HG02840 (cell line): ENCODE results near the gene MACROD2.

Source experiments
- ATAC-seq: cut with Tn5 transposase; IDR thresholded peaks from one replicate; pipeline ENCODE4 v1.9.1; 2021; ENCODE audit warnings: mild to moderate bottlenecking, moderate library complexity, moderate number of reproducible peaks; ENCODE audit not compliant: unreplicated experiment, low FRiP score

The MACROD2 gene

GRCh38 chr20:15814911-15815310 is 1819.6 kb downstream of the MACROD2 start:
- ATAC-seq, result no peak

GRCh38 chr20:15817351-15817750 is 1822.0 kb downstream of the MACROD2 start:
- no peak for ATAC-seq

- no peak for ATAC-seq
Observed at GRCh38 chr20:15818651-15819071, 1823.3 kb downstream of the MACROD2 start.

GRCh38 chr20:15823718-15824117 is 1828.4 kb downstream of the MACROD2 start:
- no peak for ATAC-seq

- ATAC-seq, result no peak
Observed at GRCh38 chr20:15827628-15828027, 1832.3 kb downstream of the MACROD2 start.

- ATAC-seq, result no peak
Observed at GRCh38 chr20:15831201-15831600, 1835.9 kb downstream of the MACROD2 start.

- no peak for ATAC-seq
Observed at GRCh38 chr20:15832512-15832911, 1837.2 kb downstream of the MACROD2 start.

- ATAC-seq, result no peak
Observed at GRCh38 chr20:15834857-15835256, 1839.5 kb downstream of the MACROD2 start.

GRCh38 chr20:15835811-15836210 is 1840.5 kb downstream of the MACROD2 start:
- ATAC-seq, result no peak

GRCh38 chr20:15836634-15837033 is 1841.3 kb downstream of the MACROD2 start:
- no peak for ATAC-seq

GRCh38 chr20:15837563-15837962 is 1842.2 kb downstream of the MACROD2 start:
- ATAC-seq, result no peak

GRCh38 chr20:15838466-15838865 is 1843.2 kb downstream of the MACROD2 start:
- no peak for ATAC-seq

- ATAC-seq, result no peak
Observed at GRCh38 chr20:15840636-15841301, 1845.5 kb downstream of the MACROD2 start.

- no peak for ATAC-seq
Observed at GRCh38 chr20:15842872-15843271, 1847.6 kb downstream of the MACROD2 start.

GRCh38 chr20:15843777-15844176 is 1848.5 kb downstream of the MACROD2 start:
- ATAC-seq, result no peak

- no peak for ATAC-seq
Observed at GRCh38 chr20:15847196-15847784, 1852.0 kb downstream of the MACROD2 start.

GRCh38 chr20:15848126-15848525 is 1852.8 kb downstream of the MACROD2 start:
- no peak for ATAC-seq

- ATAC-seq, result no peak
Observed at GRCh38 chr20:15848995-15849610, 1853.8 kb downstream of the MACROD2 start.

- ATAC-seq, result no peak
Observed at GRCh38 chr20:15851576-15852215, 1856.4 kb downstream of the MACROD2 start.

GRCh38 chr20:15854911-15855310 is 1859.6 kb downstream of the MACROD2 start:
- no peak for ATAC-seq

- ATAC-seq, result peak; percentile 68
Observed at GRCh38 chr20:15857173-15857784, 1862.0 kb downstream of the MACROD2 start.
